Uterus (tissue), 2 donors: ENCODE data around the gene ITM2B.

Source experiments
- CTCF ChIP-seq, 4 experiments: fragments of 200-600 bp in 2 of 4; fragments of 450-650 bp in 2 of 4; sonication (generic) in 2 of 4; IDR thresholded peaks; one replicate each; pipeline ENCODE4 v1.5.1; 2016 to 2019; ENCODE audit warnings: antibody characterized with exemption in 4 of 4, mild to moderate bottlenecking in 2 of 4, moderate library complexity in 1 of 4
- POLR2A ChIP-seq, 2 donors: fragments of 450-650 bp; IDR thresholded peaks; one replicate each; pipeline ENCODE4 v1.6.1; 2016; ENCODE audit warnings: antibody characterized with exemption in 2 of 2, mild to moderate bottlenecking in 1 of 2, moderate library complexity in 1 of 2

DNA sequence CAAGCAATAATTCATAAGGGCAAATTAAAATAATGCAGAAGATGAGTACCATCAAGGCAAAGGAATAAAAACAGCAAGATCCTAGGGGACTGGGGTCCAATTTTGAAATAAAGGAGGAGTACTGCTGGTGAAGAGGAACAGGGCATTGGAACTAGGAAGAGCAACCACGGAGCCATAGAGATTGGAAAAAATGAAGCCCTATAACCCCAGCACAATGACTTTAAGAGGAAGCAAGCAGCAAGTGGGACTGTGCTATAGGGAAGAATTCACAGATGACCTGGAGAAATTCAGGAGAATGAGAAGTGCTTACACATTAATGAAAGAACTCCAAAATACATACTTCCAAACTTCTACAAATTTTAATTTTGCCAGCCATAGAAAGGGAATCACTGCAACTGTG, 44.9 kb upstream of the ITM2B start:
- no peak for TF ChIP-seq CTCF (IDR thresholded peaks at IDR 0.05)
- no peak for TF ChIP-seq POLR2A (IDR thresholded peaks at IDR 0.05)
